ENCODE data around the gene RTN3.

The RTN3 gene

GRCh38 chr11:63652671-63653070, 28.6 kb upstream of the RTN3 start:
- no peak for TF ChIP-seq CTCF (IDR thresholded peaks at IDR 0.05; ENCODE audit: low read depth, low read length)
- no peak for DNase-seq (ENCODE audit: extremely low read depth, low read depth)

GRCh38 chr11:63660972-63661371, 20.3 kb upstream of the RTN3 start:
- no peak for TF ChIP-seq CTCF (IDR thresholded peaks at IDR 0.05; ENCODE audit: low read depth, low read length)
- no peak for DNase-seq (ENCODE audit: extremely low read depth, low read depth)

- TF ChIP-seq CTCF (IDR thresholded peaks at IDR 0.05; ENCODE audit: low read depth, low read length), result no peak
These were observed 17.5 kb upstream of the RTN3 start for GRCh38 chr11:63663809-63664208.

GRCh38 chr11:63666874-63667273, 14.4 kb upstream of the RTN3 start:
- no peak for TF ChIP-seq CTCF (IDR thresholded peaks at IDR 0.05; ENCODE audit: low read depth, low read length)
- no peak for DNase-seq (ENCODE audit: extremely low read depth, low read depth)

More at GRCh38 chr11:63663809-63664208, 17.5 kb upstream of the RTN3 start:
- DNase-seq (ENCODE audit: extremely low read depth, low read depth), result no peak

GRCh38 chr11:63667995-63668795, 13.1 kb upstream of the RTN3 start:
- peak; percentile 76 for DNase-seq (ENCODE audit: extremely low read depth, low read depth)
- TF ChIP-seq CTCF (IDR thresholded peaks at IDR 0.05; ENCODE audit: low read depth, low read length), result no peak

GRCh38 chr11:63670096-63670432, 11.2 kb upstream of the RTN3 start:
- no peak for TF ChIP-seq CTCF (IDR thresholded peaks at IDR 0.05; ENCODE audit: low read depth, low read length)
- no peak for DNase-seq (ENCODE audit: extremely low read depth, low read depth)

- peak; percentile 46 for TF ChIP-seq CTCF (IDR thresholded peaks at IDR 0.05; ENCODE audit: low read depth, low read length)
- DNase-seq (ENCODE audit: extremely low read depth, low read depth), result no peak
These were observed 10.6 kb upstream of the RTN3 start for GRCh38 chr11:63670433-63671321.
